ENCODE data around the gene SH3PXD2A.

SH3PXD2A gene

DNA sequence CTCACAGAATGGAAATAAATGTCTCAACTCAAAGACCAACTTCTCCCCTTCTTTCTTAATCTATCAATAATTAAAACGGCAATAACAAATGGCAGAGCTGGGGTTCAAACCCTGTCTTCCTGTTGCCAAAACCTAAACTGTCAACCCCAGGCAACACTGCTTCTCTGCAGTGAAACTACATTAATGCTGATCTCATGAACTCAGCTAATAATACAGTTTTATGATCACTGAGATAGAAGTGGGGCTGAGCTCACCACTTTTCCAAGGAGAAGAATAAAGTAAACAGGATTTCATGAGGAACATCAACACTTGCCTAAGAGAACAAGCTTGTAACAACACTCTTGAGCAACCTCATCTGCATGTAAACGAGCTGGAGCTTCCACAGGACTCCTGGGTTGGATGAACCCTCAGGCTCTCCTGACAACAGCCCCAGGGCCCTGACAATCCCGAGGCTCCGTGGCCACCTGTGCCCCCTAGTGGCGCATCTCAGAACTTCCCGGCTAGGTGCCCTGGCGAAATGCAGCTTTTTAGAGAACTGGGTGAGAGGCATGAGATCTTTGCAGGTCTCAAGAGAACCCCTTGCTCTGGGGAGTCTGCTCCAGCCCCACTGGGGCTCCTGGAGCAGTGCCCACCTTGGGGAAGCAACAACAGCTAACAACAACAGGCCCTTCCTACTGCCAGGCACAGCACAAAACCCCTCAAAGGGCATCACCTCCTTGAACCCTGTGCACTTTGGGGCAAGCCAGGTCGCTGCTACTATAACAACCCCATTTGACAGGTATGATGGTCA, 169.3 kb downstream of the SH3PXD2A start:
- DNase-seq (ENCODE audit: low read depth), result peak; percentile 67

GRCh38 chr10:103683851-103684250, 171.5 kb downstream of the SH3PXD2A start:
- DNase-seq (ENCODE audit: low read depth), result no peak

DNA sequence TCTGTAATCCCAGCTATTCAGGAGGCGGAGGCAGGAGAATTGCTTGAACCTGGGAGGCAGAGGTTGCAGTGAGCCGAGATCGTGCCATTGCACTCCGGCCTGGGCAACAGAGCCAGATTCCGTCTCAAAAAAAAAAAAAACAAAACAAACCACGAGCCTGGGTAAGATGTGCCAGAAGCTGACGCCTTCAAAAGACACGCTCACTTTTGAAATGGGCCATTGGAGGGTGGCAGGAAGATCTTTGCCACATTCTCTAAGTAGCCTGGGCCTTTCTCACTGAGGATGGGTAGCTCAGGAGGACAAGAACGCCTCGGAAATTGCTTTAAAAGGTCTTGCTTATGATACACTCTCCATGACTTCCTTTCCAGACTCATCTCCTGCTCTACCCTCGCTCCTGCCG, 172.7 kb downstream of the SH3PXD2A start:
- no peak for DNase-seq (ENCODE audit: low read depth)

GRCh38 chr10:103681617-103682399, 173.6 kb downstream of the SH3PXD2A start:
- no peak for DNase-seq (ENCODE audit: low read depth)

DNA sequence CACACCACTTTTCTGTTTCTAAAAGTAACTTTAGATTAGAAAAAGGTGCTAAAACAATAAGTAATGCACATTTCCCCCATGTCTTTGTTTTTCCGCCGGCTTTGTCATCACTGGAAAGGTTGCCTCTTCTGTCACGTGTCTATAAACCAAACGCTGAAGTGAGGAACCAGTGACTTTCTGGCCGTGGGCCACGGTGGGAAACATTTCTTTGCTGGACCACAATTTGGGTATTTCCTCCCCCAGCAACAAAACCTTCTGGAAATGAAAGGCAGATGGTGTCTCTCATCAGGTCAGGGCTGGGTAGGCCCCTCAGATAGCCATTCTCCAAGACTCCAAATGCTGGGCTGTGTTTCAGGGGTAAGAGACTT, 174.5 kb downstream of the SH3PXD2A start:
- DNase-seq (ENCODE audit: low read depth), result no peak

DNA sequence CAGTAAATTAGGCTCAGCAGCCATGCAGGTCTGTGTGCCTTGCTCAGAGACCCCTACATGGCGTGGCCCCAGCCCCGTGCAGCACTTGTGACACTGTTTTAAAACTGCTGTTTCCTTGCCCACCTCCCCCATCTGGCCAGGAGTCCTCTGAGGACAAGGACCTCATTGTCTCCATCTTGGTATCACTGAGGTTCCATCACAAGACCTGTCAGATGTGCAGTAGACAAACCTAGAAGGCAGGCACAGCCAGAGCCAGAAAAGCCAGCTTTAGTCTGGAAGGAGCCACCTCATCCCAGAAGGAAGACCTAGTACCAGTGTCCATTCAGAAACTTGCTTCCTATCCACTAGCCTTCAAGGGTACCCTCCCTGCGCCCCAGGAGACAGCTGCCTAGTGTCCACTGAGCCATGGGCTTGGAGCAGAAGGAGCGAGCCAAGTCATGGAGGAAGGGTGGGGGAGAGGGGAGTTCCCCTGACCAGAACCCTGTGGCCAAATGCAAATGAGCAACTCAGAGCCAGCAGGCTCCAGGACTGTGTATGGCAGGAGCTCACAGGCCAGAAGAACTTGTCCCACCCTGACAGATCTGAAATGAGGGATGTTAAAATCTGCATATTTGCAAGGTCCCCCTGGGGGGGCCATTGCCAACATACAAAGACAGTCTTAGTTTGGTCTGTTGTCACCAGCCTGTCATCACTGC, 176.1 kb downstream of the SH3PXD2A start:
- no peak for DNase-seq (ENCODE audit: low read depth)

- DNase-seq (ENCODE audit: low read depth), result peak; percentile 92
Measured at GRCh38 chr10:103678178-103678526, 177.2 kb downstream of the SH3PXD2A start.

DNA sequence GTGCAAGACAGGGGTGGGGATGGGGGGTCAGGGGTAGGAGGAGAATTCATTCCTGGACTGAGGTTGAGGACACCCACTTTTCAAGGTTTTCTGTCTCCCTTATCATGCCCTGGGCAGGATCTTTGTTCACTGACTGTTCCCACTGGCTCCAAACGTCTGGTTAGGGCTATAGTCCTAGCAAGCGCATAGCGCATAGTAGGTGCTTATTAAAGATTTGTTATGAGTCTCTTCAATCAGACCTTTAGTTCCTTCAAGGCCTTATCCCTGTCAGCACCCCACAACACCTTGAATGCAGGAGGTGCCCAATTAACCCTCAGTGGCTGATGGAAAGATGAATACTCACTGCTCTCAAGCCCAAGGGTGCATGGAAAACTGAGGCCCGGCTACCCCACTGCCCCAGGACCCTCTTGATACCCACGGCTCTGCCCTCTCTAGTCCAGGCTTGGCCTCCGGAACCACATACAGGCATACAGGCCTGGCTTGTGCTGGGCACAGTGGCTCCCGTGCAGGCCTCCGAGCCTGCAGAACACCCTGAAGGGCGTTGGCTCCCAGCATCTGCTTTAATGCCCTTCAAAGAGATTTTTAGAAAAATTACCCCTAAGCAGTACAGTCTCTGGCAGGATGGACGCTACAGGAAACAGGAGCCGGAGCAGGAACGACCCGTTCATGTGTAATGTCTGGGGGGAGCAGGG, 177.7 kb downstream of the SH3PXD2A start:
- no peak for DNase-seq (ENCODE audit: low read depth)

DNA sequence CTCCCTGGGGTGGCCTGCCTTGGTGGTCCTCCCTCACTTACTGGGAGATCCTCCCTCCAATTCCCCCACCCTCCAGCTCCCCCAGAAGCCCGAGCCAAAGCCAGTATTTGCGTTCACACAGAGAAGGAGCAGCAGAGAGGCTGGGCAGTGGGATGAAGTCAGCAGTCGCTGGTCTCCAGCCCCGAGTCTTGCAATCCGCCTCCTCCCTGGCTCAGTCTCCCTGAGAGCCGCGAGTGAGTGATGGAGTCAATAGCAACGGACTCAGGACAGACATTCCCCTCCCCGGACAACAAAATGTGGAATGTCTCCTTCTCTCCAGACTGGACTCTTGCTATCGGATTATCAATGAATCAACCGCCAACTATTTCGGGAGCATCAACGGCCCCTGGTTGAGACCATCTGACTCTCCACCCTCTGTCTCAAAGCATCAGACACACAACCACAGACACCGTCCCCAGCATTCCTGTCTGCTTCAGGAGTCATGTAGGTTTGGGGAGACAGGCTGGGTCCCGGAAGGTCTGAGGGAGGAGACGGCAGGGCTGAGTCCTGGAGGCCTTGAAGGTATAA, 178.4 kb downstream of the SH3PXD2A start:
- DNase-seq (ENCODE audit: low read depth), result no peak

GRCh38 chr10:103676058-103676785, 179.2 kb downstream of the SH3PXD2A start:
- DNase-seq (ENCODE audit: low read depth), result no peak

GRCh38 chr10:103673606-103674005, 181.8 kb downstream of the SH3PXD2A start:
- DNase-seq (ENCODE audit: low read depth), result no peak

- no peak for DNase-seq (ENCODE audit: low read depth)
Measured at GRCh38 chr10:103672345-103672744, 183.0 kb downstream of the SH3PXD2A start.

DNA sequence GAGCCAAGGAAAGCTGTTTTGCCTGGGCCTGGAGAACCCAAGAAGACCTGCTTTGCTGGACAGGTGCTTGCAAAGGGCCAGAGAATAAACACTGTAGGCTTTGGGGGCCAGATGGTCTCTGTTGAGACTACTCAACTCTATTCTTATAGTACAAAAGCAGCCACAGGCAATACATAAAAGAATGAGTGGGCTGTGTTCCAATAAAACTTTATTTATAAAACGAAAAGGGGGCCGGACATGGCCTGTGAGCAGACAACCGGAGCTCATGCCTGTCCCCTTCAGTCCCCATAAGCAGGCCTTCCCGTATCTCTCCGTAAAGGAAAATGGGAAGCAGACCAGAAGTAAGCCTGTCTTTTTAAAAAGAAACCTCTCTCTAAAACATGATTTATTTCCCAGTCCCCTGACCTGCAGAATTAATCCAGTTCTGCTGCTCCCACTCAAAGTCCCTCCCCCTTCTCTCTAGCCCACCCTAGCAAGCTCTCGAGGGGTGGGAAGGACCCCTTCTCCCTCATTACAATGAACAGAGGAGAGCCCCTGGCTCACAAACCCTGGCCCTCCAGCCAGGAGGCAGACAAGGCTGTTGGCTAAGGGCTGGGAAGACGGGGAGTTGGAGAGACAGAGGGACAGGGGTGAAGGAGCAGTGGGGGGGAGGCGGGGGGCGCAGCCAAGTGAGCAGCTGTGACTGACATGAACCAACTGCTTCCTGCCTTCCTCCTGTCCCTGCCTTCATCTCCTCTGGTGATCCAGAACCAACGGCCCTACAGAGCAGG, 184.1 kb downstream of the SH3PXD2A start:
- DNase-seq (ENCODE audit: low read depth), result no peak

GRCh38 chr10:103669944-103670343, 185.4 kb downstream of the SH3PXD2A start:
- DNase-seq (ENCODE audit: low read depth), result no peak

DNA sequence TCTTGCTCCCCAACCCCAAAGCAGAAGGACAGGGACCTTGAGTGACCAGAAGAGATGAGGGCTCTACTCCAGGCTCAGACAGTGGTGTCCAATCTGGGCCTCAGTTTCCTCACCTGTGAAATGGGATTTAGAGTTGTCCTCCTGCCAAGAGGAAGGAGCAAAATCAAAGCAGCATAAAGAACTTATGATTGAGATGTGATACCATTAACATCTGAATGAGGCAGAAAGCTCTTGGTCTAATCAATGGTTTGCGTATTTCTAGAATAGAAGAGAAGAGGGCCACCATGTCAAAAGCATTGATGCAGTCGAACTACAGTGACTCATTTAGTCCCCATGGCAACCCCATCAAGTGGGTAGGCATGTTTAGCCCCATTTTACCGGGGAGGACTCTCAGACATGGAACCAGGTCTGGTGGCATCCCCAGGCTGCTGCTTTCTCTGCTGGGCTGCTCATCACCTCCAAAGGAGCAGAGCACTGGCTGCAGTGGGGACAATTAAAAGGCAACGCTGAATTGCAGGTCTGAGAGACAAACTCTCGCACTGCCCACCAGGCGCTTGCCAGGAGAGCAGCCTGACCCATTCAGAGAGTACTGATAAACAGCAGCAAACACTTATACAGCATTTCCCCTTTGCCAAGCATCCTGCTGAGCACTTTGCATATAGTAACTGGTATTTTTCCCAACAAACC, 186.0 kb downstream of the SH3PXD2A start:
- DNase-seq (ENCODE audit: low read depth), result no peak

- DNase-seq (ENCODE audit: low read depth), result no peak
Measured at GRCh38 chr10:103668351-103669242, 186.8 kb downstream of the SH3PXD2A start.

DNA sequence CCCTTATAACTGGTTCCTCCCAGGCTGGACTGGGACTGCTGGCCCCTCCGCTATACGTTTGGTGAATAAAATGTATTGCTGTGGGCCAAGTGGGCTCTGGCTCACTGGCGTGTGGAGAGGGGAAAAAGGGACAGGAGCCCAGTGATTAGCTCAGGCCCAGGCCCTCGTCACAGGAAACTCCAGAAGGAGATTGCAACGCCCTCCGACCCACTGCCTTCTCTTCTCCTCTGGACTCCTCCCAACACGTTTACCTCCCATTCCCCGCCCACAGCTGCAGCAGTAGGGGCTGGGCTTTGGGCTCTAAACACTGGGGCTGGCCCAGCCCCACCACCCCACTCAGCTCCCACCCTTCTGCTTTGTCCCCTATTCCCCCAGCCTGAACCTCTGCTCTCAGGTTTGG, 188.0 kb downstream of the SH3PXD2A start:
- DNase-seq (ENCODE audit: low read depth), result no peak

DNA sequence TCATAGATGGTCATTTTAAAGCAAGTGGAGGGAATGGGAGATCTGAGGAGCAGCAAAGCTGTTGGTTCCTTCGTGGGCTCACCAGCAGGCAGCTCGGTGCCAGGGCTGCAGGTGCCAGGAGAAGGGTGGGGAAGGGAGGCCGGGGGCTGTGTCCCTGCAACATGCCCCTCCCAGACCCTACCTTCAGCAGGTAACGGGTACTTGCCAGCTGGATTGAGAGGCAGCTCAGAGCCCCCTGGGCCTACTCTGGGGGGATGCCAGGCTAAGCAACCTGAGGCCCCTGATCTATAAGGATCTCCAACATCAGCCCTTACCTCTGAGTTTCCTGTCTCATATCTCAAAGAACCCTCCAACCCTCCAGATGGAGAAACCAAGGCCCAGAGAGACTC, 188.6 kb downstream of the SH3PXD2A start:
- DNase-seq (ENCODE audit: low read depth), result no peak

All from T follicular helper cell (primary cell).